ENCODE data around the gene SPEM1. TPM values are rescaled to one million over a fixed set of nuclear protein-coding genes. Genes with fewer than 3 reads are reported as not detected.

SPEM1 gene
- total RNA-seq, 1 donor from 2014 or later: 0.26 TPM

- TF ChIP-seq CTCF (conservative IDR thresholded peaks at IDR 0.05): no peak
- Mint-ChIP-seq H3K4me3 (peak overlapping the region; percentile 85), H3K36me3 (ENCODE audit: low read depth) (no peaks in the 10 kb centered on the region), H3K9me3 (no peaks in the 10 kb centered on the region), H3K27ac (ENCODE audit: unreplicated experiment) (peak overlapping the region; percentile 87), H3K4me1 (peaks cover 34% of the 10 kb centered on the region), H3K27me3 (ENCODE audit: low read depth) (peaks cover 48% of the 10 kb centered on the region)
- no peak for DNase-seq (ENCODE audit: low read depth, low spot score)
Observed at GRCh38 chr17:7445619-7445968, 25.5 kb downstream of the SPEM1 start.

DNA sequence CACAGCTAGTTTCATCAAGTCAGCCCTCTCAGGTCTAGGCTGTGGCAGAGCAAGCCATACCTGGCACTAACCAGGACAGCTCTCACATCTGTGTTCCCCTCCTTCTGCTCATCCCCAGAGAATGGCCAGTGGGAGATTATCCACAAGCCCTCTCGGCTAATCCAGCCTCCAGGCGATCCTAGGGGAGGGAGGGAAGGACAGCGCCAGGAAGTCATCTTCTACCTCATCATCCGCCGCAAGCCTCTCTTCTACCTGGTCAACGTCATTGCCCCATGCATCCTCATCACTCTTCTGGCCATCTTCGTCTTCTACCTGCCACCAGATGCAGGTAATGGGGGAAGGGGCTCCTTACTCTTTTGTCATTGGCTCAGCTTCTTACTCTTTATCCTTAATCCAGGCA, 28.3 kb downstream of the SPEM1 start:
- Mint-ChIP-seq H3K4me1 (peaks cover 16% of the 10 kb centered on the region), H3K27ac (ENCODE audit: unreplicated experiment) (no peak overlapping the region), H3K9me3 (no peaks in the 10 kb centered on the region), H3K4me3 (no peak overlapping the region), H3K27me3 (ENCODE audit: low read depth) (peaks cover 26% of the 10 kb centered on the region), H3K36me3 (ENCODE audit: low read depth) (no peaks in the 10 kb centered on the region)
- no peak for DNase-seq (ENCODE audit: low read depth, low spot score)
- no peak for TF ChIP-seq CTCF (conservative IDR thresholded peaks at IDR 0.05)

- no peak overlapping the region for H3K27ac Mint-ChIP-seq (ENCODE audit: unreplicated experiment)
- peaks cover 12% of the 10 kb centered on the region for H3K4me1 Mint-ChIP-seq
- no peak for DNase-seq (ENCODE audit: low read depth, low spot score)
- H3K36me3 Mint-ChIP-seq (ENCODE audit: low read depth): peaks cover 2% of the 10 kb centered on the region
- no peaks in the 10 kb centered on the region for H3K27me3 Mint-ChIP-seq (ENCODE audit: low read depth)
- no peak for TF ChIP-seq CTCF (conservative IDR thresholded peaks at IDR 0.05)
- H3K4me3 Mint-ChIP-seq: peak overlapping the region; percentile 61
- H3K9me3 Mint-ChIP-seq: no peaks in the 10 kb centered on the region
Observed at GRCh38 chr17:7459961-7460545, 39.9 kb downstream of the SPEM1 start.

DNA sequence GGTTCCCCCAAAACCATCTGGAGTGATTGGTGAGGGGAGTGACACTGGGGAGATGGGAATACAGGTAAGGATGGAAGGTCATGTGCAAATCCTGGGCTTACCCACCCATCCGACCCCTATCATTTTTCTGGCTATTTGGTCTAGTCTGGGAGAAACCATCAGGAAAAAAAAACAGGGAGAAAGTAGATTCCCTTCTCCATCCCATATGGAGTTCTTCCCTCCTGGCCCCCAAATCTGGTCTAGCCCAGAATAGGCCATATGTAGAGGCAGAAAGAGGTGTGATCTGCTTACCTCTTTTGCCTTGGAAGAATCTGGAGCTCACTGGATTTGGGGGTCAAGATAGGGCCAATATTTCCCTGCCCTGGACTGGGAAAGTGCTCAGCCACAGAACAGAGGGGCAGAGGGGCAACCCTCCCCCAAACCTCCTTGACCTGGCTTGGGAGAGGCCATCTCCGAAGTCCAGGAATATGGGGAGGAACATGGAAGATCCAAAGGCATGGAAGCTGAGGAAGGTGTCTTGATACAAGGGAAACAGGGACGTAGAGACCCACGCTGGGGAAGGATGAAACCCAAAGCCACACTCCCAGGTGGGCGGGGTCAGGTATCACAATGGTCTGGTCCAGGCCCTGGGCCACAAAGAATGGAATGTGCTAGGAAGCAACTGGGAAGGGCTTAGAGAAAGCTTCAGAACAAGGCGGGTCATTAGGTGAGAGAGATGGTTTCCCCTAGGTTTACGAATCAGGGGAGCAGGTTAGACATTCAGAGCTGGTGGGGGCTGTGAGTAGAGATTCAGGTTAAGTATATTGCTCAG, 40.9 kb downstream of the SPEM1 start:
- no peak for DNase-seq (ENCODE audit: low read depth, low spot score)
- TF ChIP-seq CTCF (conservative IDR thresholded peaks at IDR 0.05): no peak
- no peaks in the 10 kb centered on the region for H3K9me3 Mint-ChIP-seq
- no peak overlapping the region for H3K4me3 Mint-ChIP-seq
- peaks cover 6% of the 10 kb centered on the region for H3K4me1 Mint-ChIP-seq
- H3K36me3 Mint-ChIP-seq (ENCODE audit: low read depth): peaks cover 2% of the 10 kb centered on the region
- no peaks in the 10 kb centered on the region for H3K27me3 Mint-ChIP-seq (ENCODE audit: low read depth)
- H3K27ac Mint-ChIP-seq (ENCODE audit: unreplicated experiment): no peak overlapping the region

DNA sequence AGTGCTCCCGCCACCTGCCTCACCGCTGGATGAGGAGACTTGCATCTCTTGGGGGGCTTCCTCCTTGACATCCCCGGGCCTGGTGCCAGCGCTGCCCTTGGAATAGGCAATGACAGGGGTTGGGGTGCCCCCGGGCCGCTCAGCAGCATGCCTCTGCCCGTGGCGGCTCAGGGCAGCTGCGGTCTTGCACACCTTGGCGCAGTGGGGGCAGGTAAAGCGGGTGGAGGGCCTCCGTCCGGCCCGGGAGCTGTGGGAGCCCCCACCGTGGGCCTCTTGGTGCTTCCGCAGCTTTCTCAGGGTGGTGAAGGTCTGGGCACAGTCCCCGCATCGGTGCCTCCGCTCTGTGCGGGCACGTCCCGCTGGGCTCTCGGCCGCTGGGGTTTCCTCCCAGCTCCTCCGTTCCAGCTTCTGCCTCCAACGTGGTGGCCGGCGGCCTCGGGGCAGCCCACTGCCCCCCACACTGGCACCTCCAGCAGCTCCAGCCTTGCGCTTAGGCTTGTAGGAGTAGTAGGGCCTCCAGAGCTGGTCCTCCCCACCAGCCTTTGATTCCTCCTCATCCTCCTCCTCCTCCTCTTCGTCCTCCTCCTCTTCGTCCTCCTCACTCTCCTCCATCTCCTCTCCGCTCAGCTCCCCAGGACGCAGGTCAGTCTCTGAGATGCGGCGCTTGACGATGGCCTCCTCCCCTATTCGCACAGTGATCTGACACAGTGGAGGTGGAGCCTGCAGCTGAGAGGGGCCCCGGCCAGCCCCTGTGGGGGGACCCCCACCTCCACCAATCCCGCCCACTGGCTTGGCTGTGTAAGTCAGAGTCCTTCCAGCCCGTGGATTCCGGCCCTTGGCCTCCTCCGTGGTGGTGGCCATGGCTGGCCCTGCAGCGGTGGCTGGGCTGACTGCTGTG, 42.6 kb downstream of the SPEM1 start:
- no peak for DNase-seq (ENCODE audit: low read depth, low spot score)
- no peak for TF ChIP-seq CTCF (conservative IDR thresholded peaks at IDR 0.05)
- H3K4me1 Mint-ChIP-seq: peaks cover 17% of the 10 kb centered on the region
- H3K9me3 Mint-ChIP-seq: no peaks in the 10 kb centered on the region
- H3K27ac Mint-ChIP-seq (ENCODE audit: unreplicated experiment): no peak overlapping the region
- peaks cover 2% of the 10 kb centered on the region for H3K36me3 Mint-ChIP-seq (ENCODE audit: low read depth)
- H3K4me3 Mint-ChIP-seq: no peak overlapping the region
- H3K27me3 Mint-ChIP-seq (ENCODE audit: low read depth): no peaks in the 10 kb centered on the region

Data from neural crest cell (in vitro differentiated cells).